Mucosa of descending colon (tissue), 3 donors: ENCODE results near the gene TBC1D14. TPM values are rescaled to one million over a fixed set of nuclear protein-coding genes. Genes with fewer than 3 reads are reported as not detected.

Source experiments
- ATAC-seq: fragments of 200-7000 bp; cut with Tn5 transposase; one replicate; pipeline ENCODE4 v1.9.1; 2020; ENCODE audit warnings: mild to moderate bottlenecking, moderate library complexity
- DNase-seq, 3 donors: peaks; one replicate each; pipeline ENCODE4 v3.0.0-alpha.2; 2020
- H3K36me3 ChIP-seq: fragments of 200-600 bp; one replicate; pipeline ENCODE4 v1.8.0; 2021; ENCODE audit warnings: low read depth, mild to moderate bottlenecking
- H3K4me1 ChIP-seq: fragments of 200-600 bp; one replicate; pipeline ENCODE4 v1.8.0; 2021; ENCODE audit warnings: low read depth, mild to moderate bottlenecking
- H3K4me3 ChIP-seq: fragments of 200-600 bp; one replicate; pipeline ENCODE4 v1.8.0; 2021; ENCODE audit warnings: mild to moderate bottlenecking
- H3K9me3 ChIP-seq: fragments of 200-600 bp; one replicate; pipeline ENCODE4 v1.8.0; 2021; ENCODE audit warnings: mild to moderate bottlenecking
- intact Hi-C, 2 donors: fragments of 100-400 bp; cut with DNase I in 1 of 2; cut with micrococcal nuclease in 1 of 2; formaldehyde crosslinking; loops; one replicate each; pipeline versions ENCODE4 v1.11.0 to v1.11.1; 2022; cut with DNase I, micrococcal nuclease
- total RNA-seq, 3 donors: library from RNA; stranded (reverse); fragmentation: NEBNext Ultra II Directional in 2 of 3; extraction: Animal tissue kit (Norgen Biotek cat#: 25700) in 2 of 3; gene quantifications; one replicate each; pipeline versions ENCODE4 v1.2.1 to v1.2.4, GENCODE V29; 2021 to 2023
- TF ChIP-seq, protein P1 (sequence below): fragments of 200-600 bp; IDR thresholded peaks from one replicate; pipeline ENCODE4 v1.8.0; 2022; ENCODE audit warnings: antibody characterized with exemption, mild to moderate bottlenecking
- donor health status: DM: no; HTN: no; CAD: no; lungs with moderate emphysema.
- donor health status: DM: no; HTN: no; CAD: no.
- donor health status: DM: no; HTN: yes; CAD: no.

Gene TBC1D14
- total RNA-seq, 3 donors from 2014 or later: 51.8 to 70.8 (median 56.2) TPM

DNA sequence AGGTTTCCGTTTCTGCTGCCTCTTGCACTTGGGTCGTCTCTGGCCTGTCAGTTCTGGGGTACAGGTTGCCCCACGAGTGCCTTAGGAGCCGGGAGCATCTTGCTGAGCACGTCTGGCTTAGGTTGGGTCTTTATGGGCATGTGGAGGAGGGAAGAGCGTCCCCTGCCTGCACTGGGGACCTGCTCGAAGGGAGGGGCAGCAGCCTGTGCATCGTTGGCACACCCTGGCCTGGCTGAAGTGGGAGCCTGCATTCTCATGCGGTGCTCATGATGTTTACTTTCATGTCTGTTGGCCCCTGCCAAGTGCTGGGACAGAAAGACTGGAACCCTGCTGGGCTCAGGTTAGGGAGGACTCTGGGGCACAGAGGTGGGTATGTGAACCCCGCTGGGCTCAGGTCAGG lies 109.7 kb downstream of the TBC1D14 start:
- Histone ChIP-seq H3K4me1 (no peaks in the 10 kb centered on the region), H3K9me3 (no peaks in the 10 kb centered on the region), H3K4me3 (no peak overlapping the region), H3K36me3 (peaks cover 3% of the 10 kb centered on the region)
- TF ChIP-seq, protein P1, sequence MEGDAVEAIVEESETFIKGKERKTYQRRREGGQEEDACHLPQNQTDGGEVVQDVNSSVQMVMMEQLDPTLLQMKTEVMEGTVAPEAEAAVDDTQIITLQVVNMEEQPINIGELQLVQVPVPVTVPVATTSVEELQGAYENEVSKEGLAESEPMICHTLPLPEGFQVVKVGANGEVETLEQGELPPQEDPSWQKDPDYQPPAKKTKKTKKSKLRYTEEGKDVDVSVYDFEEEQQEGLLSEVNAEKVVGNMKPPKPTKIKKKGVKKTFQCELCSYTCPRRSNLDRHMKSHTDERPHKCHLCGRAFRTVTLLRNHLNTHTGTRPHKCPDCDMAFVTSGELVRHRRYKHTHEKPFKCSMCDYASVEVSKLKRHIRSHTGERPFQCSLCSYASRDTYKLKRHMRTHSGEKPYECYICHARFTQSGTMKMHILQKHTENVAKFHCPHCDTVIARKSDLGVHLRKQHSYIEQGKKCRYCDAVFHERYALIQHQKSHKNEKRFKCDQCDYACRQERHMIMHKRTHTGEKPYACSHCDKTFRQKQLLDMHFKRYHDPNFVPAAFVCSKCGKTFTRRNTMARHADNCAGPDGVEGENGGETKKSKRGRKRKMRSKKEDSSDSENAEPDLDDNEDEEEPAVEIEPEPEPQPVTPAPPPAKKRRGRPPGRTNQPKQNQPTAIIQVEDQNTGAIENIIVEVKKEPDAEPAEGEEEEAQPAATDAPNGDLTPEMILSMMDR: no peak
- ATAC-seq: no peak
- no peak for DNase-seq
- intact Hi-C loops: no loop called here

DNA sequence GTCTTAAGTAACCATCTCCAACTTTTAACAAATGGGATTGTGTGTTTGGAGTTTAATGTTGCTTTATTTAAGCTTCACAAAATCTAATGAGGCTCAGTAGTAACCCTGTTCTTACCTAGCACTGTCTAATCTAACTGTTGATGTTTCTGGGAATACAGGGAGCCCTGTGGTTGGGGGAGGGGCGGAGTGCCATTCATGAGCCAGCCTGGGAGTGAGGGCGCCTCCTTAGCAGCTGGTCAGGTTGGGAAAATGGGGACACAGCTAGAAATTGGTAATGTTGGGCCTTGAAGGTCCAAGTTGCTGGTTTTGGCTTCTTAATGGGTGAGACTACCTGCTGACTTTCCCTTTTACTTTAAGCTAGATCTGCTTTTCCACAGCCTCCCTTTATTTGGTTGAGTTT lies 110.7 kb downstream of the TBC1D14 start:
- H3K36me3 ChIP-seq: peaks cover 7% of the 10 kb centered on the region
- no peak for DNase-seq
- TF ChIP-seq, protein P1: no peak

DNA sequence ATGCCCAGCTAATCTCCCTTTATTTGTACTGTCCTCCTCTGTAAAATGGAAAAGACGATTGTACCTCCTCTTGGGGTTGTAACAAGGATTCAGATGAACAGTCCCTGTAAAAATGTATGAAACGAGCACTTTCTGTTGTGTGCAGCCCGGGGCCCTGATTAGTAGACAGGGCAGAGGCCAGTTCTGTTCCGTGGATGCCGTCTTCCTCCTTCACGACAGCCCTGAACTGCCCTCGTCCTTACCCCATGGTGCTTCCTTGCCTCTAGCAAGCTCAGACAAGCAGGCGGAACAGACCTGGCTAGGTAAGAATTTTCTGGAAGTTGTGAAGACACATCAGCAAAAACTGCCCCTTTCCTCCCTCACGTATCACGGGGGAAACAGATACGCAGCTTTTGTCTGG lies 111.2 kb downstream of the TBC1D14 start:
- intact Hi-C loops: no loop called here
- H3K36me3 ChIP-seq: peaks cover 7% of the 10 kb centered on the region

More for the DNA sequence above, 110.7 kb downstream of the TBC1D14 start:
- H3K9me3 ChIP-seq: no peaks in the 10 kb centered on the region
- intact Hi-C loops: no loop called here
- H3K4me1 ChIP-seq: no peaks in the 10 kb centered on the region
- ATAC-seq: no peak
- no peak overlapping the region for H3K4me3 ChIP-seq

DNA sequence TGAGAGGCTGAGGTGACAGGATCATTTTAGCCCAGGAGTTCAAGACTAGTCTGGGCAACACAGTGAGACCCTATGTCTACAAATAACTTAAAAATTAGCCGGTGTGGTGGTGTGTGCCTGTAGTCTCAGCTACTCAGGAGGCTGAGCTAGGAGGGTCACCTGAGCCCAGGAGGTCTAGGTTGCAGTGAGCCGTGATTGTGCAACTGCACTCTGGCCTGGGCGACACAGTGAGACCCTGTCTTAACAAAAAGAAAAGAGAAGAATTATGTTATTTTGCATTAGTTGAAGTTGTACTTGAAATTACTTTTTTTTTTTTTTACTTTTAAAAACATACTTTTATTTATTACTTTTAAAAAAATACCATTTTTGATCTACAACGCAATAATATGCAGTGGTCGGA lies 111.7 kb downstream of the TBC1D14 start:
- Histone ChIP-seq H3K36me3 (peaks cover 7% of the 10 kb centered on the region), H3K4me3 (no peak overlapping the region)

More for the DNA sequence above, 111.2 kb downstream of the TBC1D14 start:
- Histone ChIP-seq H3K9me3 (no peaks in the 10 kb centered on the region), H3K4me1 (no peaks in the 10 kb centered on the region), H3K4me3 (no peak overlapping the region)
- ATAC-seq (no peak), DNase-seq (no peak)
- TF ChIP-seq, protein P1: no peak

DNA sequence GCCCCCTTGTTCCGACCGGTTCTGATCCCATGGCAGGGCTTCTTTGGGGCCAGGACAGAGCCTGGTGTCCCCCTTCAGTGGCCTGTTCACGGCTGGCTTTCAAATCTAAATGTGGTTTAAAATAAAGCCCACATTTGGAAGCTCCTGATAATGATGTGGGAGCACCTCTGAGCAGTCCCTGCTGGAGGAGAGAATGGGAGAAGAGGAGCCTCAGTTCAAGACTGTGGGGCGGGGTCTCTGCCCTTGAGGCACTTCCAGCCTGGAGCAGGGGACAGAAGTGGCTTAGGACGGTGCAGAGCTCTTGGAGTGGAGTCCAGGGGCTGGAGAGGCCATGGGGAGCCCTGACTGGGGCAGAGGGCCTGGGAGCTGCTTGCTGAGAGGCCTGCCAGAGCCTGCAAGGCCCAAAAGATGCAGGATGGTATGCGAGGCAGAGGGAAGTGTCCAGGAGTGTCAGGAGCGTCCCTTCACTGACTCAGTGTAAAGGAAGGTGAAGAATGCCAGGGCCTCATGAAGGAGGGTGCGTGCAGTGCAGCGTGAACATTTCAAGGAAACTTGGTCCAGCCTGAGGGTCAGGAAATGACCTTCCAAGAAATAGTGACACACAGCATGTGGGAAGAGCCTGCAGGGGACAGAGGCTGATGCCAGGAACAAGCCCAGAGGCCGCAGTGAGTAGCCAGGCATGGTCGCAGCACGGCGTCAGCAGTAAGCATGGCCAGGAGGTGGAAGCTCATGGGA lies 112.5 kb downstream of the TBC1D14 start:
- TF ChIP-seq, protein P1: no peak
- DNase-seq (no peak), ATAC-seq (no peak)
- Histone ChIP-seq H3K36me3 (peaks cover 7% of the 10 kb centered on the region), H3K9me3 (no peaks in the 10 kb centered on the region), H3K4me1 (no peaks in the 10 kb centered on the region), H3K4me3 (no peak overlapping the region)
- intact Hi-C loops: no loop called here

More for the DNA sequence above, 111.7 kb downstream of the TBC1D14 start:
- no peak for ATAC-seq
- H3K9me3 ChIP-seq: no peaks in the 10 kb centered on the region
- TF ChIP-seq, protein P1: no peak
- no peak for DNase-seq
- intact Hi-C loops: no loop called here
- H3K4me1 ChIP-seq: no peaks in the 10 kb centered on the region
